Measurements from ENCODE around the gene ZCWPW2.

The ZCWPW2 gene

GRCh38 chr3:28544831-28545230 is 196.3 kb downstream of the ZCWPW2 start:
- TF ChIP-seq CTCF (IDR thresholded peaks at IDR 0.05), result no peak

- TF ChIP-seq CTCF (IDR thresholded peaks at IDR 0.05), result no peak
These were observed 199.2 kb downstream of the ZCWPW2 start for GRCh38 chr3:28547677-28548076.

DNA sequence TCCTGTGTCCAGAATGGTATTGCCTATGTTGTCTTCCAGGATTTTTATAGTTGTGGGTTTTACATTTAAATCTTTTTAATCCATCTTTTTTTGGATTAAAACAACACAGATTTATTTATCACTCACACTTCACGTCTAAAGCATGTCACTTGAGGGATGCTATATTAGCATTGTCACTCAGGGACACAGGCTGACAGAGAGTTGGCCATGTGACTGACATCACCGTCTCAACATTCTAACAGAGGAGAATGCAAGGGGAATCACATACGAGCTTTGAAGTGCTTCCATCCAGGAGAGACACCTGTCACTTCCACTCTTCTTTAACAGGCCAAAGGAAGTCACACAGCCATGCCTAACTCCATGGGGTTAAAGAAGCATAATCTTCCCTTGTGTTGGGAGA is 204.7 kb downstream of the ZCWPW2 start:
- TF ChIP-seq CTCF (IDR thresholded peaks at IDR 0.05), result no peak

DNA sequence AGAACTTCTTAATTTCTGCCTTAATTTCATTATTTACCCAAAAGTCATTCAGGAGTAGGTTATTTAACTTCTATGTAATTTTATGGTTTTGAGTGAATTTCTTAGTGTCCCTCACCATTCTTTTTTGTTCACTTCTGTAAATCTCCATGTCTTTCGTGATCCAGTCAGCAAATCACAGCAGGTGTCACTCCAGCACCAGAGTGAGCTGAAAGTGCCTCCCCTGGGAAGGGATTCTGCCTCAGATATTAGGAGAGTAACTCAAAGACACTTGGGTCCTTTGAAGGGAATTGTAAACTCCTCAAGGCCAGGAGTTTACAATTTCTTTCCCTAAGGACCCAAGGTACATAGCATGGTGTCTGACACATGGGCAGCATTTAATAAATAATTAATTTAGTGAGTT is 207.7 kb downstream of the ZCWPW2 start:
- no peak for TF ChIP-seq CTCF (IDR thresholded peaks at IDR 0.05)

- TF ChIP-seq CTCF (IDR thresholded peaks at IDR 0.05), result no peak
These were observed 215.7 kb downstream of the ZCWPW2 start for GRCh38 chr3:28564211-28564610.

GRCh38 chr3:28569357-28569756 is 220.8 kb downstream of the ZCWPW2 start:
- TF ChIP-seq CTCF (IDR thresholded peaks at IDR 0.05), result no peak

GRCh38 chr3:28574036-28574435 is 225.5 kb downstream of the ZCWPW2 start:
- no peak for TF ChIP-seq CTCF (IDR thresholded peaks at IDR 0.05)

GRCh38 chr3:28575100-28575745 is 226.7 kb downstream of the ZCWPW2 start:
- no peak for TF ChIP-seq CTCF (IDR thresholded peaks at IDR 0.05)

Measured in LNCAP (cell line).